ENCODE measurements around the gene OGFOD3.

Gene OGFOD3

GRCh38 chr17:82452162-82452561, 33.8 kb upstream of the OGFOD3 start:
- Histone ChIP-seq H3K9me3 (no peaks in the 10 kb centered on the region), H3K4me1 (no peaks in the 10 kb centered on the region; the same call in 1 of the 2 replicates), H3K4me3 (ENCODE audit: low read depth, low read length) (no peak overlapping the region), H3K36me3 (no peaks in the 10 kb centered on the region), H3K27me3 (no peaks in the 10 kb centered on the region)
- TF ChIP-seq, protein P1, sequence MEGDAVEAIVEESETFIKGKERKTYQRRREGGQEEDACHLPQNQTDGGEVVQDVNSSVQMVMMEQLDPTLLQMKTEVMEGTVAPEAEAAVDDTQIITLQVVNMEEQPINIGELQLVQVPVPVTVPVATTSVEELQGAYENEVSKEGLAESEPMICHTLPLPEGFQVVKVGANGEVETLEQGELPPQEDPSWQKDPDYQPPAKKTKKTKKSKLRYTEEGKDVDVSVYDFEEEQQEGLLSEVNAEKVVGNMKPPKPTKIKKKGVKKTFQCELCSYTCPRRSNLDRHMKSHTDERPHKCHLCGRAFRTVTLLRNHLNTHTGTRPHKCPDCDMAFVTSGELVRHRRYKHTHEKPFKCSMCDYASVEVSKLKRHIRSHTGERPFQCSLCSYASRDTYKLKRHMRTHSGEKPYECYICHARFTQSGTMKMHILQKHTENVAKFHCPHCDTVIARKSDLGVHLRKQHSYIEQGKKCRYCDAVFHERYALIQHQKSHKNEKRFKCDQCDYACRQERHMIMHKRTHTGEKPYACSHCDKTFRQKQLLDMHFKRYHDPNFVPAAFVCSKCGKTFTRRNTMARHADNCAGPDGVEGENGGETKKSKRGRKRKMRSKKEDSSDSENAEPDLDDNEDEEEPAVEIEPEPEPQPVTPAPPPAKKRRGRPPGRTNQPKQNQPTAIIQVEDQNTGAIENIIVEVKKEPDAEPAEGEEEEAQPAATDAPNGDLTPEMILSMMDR (IDR thresholded peaks at IDR 0.05; ENCODE audit: low read depth, low read length): no peak
- no peak for DNase-seq

- H3K27me3 ChIP-seq: no peaks in the 10 kb centered on the region
- H3K4me1 ChIP-seq: no peaks in the 10 kb centered on the region
- peak within 1 kb of the TSS; percentile 87 for H3K4me3 ChIP-seq (ENCODE audit: low read depth, low read length)
- DNase-seq: peak; percentile 94
- H3K36me3 ChIP-seq: no peaks in the 10 kb centered on the region; the same call in 1 of the 2 replicates
- H3K9me3 ChIP-seq: no peaks in the 10 kb centered on the region
- TF ChIP-seq, protein P1 (IDR thresholded peaks at IDR 0.05; ENCODE audit: low read depth, low read length): no peak
Observed at GRCh38 chr17:82450357-82451106, 32.1 kb upstream of the OGFOD3 start, which contains the start of gene CYBC1. Gene CYBC1 (minus strand): TSS chr17:82450752. CDS start chr17:82449254, 1,498 bp downstream.

GRCh38 chr17:82449883-82450356, 31.5 kb upstream of the OGFOD3 start:
- Histone ChIP-seq H3K27me3 (no peaks in the 10 kb centered on the region), H3K9me3 (no peaks in the 10 kb centered on the region), H3K4me3 (ENCODE audit: low read depth, low read length) (peak overlapping the region; percentile 87), H3K4me1 (peaks cover 3% of the 10 kb centered on the region; the same call in 1 of the 2 replicates), H3K36me3 (no peaks in the 10 kb centered on the region; the same call in 1 of the 2 replicates)
- DNase-seq: no peak
- TF ChIP-seq, protein P1 (IDR thresholded peaks at IDR 0.05; ENCODE audit: low read depth, low read length): no peak

GRCh38 chr17:82449131-82449882, 30.9 kb upstream of the OGFOD3 start:
- Histone ChIP-seq H3K9me3 (no peaks in the 10 kb centered on the region), H3K27me3 (no peaks in the 10 kb centered on the region), H3K36me3 (no peaks in the 10 kb centered on the region; the same call in 1 of the 2 replicates), H3K4me3 (ENCODE audit: low read depth, low read length) (no peak overlapping the region; the same call in 1 of the 2 replicates), H3K4me1 (peaks cover 3% of the 10 kb centered on the region; the same call in 1 of the 2 replicates)
- TF ChIP-seq, protein P1 (IDR thresholded peaks at IDR 0.05; ENCODE audit: low read depth, low read length): no peak
- DNase-seq: no peak

GRCh38 chr17:82447876-82448275, 29.5 kb upstream of the OGFOD3 start:
- DNase-seq: no peak
- Histone ChIP-seq H3K36me3 (no peaks in the 10 kb centered on the region; the same call in none of the 2 replicates), H3K4me1 (peaks cover 3% of the 10 kb centered on the region; the same call in 1 of the 2 replicates), H3K27me3 (no peaks in the 10 kb centered on the region), H3K9me3 (no peaks in the 10 kb centered on the region), H3K4me3 (ENCODE audit: low read depth, low read length) (no peak overlapping the region)
- TF ChIP-seq, protein P1 (IDR thresholded peaks at IDR 0.05; ENCODE audit: low read depth, low read length): no peak
